Activated CD4-positive, alpha-beta T cell treated with anti-CD3 and anti-CD28 coated beads for 36 hours (primary cell): ENCODE measurements around the gene FYB1. TPM values are rescaled to one million over a fixed set of nuclear protein-coding genes. Genes with fewer than 3 reads are reported as not detected.

Experiments used
- ATAC-seq: fragments of 200-7000 bp; cut with Tn5 transposase; one replicate; pipeline ENCODE4 v1.10.0; 2021; ENCODE audit warnings: mild to moderate bottlenecking, moderate library complexity
- CTCF ChIA-PET: fragments of 350-600 bp; sonication (Branson Sonifier 250); formaldehyde crosslinking; loops from one replicate; lab custom pipeline; 2021; ENCODE audit warnings: antibody characterized with exemption; lab: Charles Lee
- POLR2A ChIA-PET: fragments of 350-600 bp; sonication (Branson Sonifier 250); formaldehyde crosslinking; loops from one replicate; lab custom pipeline; 2021; ENCODE audit warnings: antibody characterized with exemption, inconsistent platforms; lab: Charles Lee
- DNase-seq: peaks from one replicate; pipeline ENCODE4 v3.0.0-alpha.2; 2020
- H3K27ac Mint-ChIP-seq: one replicate; pipeline ENCODE4 v1.8.0; 2021; ENCODE audit warnings: mixed read lengths
- H3K27me3 Mint-ChIP-seq: one replicate; pipeline ENCODE4 v1.8.0; 2021; ENCODE audit warnings: mixed read lengths
- H3K36me3 Mint-ChIP-seq: one replicate; pipeline ENCODE4 v1.8.0; 2021; ENCODE audit warnings: low read depth, mixed read lengths
- H3K4me1 Mint-ChIP-seq: one replicate; pipeline ENCODE4 v1.8.0; 2021; ENCODE audit warnings: mixed read lengths
- H3K4me3 Mint-ChIP-seq: one replicate; pipeline ENCODE4 v1.8.0; 2021; ENCODE audit warnings: mild to moderate bottlenecking, moderate library complexity, mixed read lengths
- H3K9me3 Mint-ChIP-seq: one replicate; pipeline ENCODE4 v1.8.0; 2021; ENCODE audit warnings: low read depth, mixed read lengths
- intact Hi-C, 2 experiments: fragments of 100-400 bp; cut with DNase I in 1 of 2; cut with micrococcal nuclease in 1 of 2; formaldehyde crosslinking; loops; one replicate each; pipeline versions ENCODE4 v1.14.2 to v1.15.1; 2022 to 2024; cut with DNase I, micrococcal nuclease
- total RNA-seq, 2 experiments: library from RNA; stranded (reverse); gene quantifications; one replicate each; pipeline ENCODE4 v1.2.3, GENCODE V29; 2021

FYB1 gene
- total RNA-seq, 2 experiments from 2014 or later, result 109 to 171 TPM

- Mint-ChIP-seq H3K36me3 (peaks cover 26% of the 10 kb centered on the region), H3K4me1 (peaks cover 59% of the 10 kb centered on the region), H3K9me3 (no peaks in the 10 kb centered on the region), H3K4me3 (no peak overlapping the region), H3K27me3 (no peaks in the 10 kb centered on the region), H3K27ac (peak overlapping the region; percentile 68)
- intact Hi-C loops, result loop anchor here in 1 of 2 experiments (5.0 to 10.0 kb wide), 2 partner anchors 228 to 400 kb away; no protein-coding TSS in a partner anchor
- CTCF ChIA-PET, result interaction anchor here (0.6 to 2.6 kb wide), 7 partner anchors 12 to 137 kb away, joined by 3 to 20 read pairs (median 3); no protein-coding TSS in a partner anchor
- peak; percentile 52 for ATAC-seq
- POLR2A ChIA-PET, result interaction anchor here (0.7 kb wide), 1 partner anchor 51 kb away, joined by 5 read pairs; no protein-coding TSS in a partner anchor
- DNase-seq, result no peak
Measured at GRCh38 chr5:39146831-39147540, 72.4 kb downstream of the FYB1 start.

DNA sequence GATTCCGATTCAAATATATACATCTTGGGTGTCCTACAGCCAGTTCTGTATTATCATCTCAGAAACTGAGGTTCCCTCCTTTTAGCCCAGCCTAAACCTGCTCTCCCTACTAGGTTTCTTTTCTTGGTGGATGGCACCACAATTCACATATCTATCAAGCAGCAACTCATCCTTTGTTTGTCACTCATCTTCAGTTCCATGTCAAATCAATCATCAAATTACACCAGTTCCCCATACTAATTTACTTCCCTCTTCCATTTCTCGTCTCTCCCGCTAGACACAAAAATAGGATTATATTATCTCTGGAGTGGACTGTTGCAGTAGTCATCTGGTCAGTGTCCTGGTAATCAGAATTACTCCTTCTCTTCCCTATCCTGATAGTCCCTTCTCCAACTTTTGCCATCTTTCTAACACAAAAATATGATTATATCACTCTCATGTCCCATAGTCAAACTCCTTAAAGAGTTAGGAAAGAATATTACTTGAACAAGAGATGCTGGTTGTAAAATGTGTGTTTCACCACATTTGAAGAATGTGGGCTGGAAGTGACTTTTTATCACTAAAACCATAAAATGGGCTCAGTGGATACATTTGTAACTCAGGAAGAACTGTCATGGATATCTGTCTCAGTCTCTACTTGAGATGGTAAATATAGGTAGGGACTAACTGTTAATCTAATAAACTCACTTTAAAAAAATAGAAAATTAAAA lies 76.1 kb downstream of the FYB1 start:
- ChIA-PET POLR2A (interaction anchor here (1.2 kb wide), 1 partner anchor 10 kb away, joined by 4 read pairs; no protein-coding TSS in a partner anchor), CTCF (interaction anchor here (0.9 to 2.8 kb wide), 8 partner anchors 9 to 74 kb away, joined by 3 to 15 read pairs (median 4); no protein-coding TSS in a partner anchor)
- Mint-ChIP-seq H3K4me1 (peaks cover 40% of the 10 kb centered on the region), H3K4me3 (no peak overlapping the region), H3K27me3 (no peaks in the 10 kb centered on the region), H3K27ac (no peak overlapping the region), H3K36me3 (peaks cover 15% of the 10 kb centered on the region), H3K9me3 (peaks cover 3% of the 10 kb centered on the region)
- ATAC-seq, result no peak
- intact Hi-C loops, result loop anchor here in 1 of 2 experiments (10.0 kb wide), 1 partner anchor 231 kb away; no protein-coding TSS in a partner anchor
- no peak for DNase-seq

DNA sequence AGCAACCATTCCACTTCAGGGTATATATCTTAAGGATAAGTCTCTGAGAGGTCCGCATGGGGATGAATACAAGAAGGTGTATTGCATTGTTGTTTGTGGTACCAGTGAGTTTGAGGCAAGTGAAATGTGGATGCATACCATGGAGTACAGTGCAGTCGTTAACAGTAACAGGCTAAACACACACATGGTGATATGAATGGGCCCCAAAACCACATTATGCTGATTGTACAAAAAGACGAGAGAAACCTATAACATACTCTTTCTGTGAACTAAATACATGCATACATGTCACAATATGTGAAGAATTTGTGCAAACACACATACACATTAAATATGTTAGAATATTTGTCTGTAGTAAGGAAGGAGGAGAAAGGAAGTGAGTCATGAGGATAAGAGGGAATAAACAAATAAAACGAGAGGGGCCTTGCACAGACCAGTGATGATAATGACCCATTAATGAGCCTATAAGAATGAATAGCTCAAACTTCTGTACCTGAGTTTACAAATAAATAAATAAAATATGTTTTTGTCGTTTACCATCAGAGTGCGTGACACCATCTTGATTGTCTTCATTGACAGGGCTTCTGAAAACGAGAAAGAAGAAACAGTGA lies 78.7 kb downstream of the FYB1 start:
- H3K9me3 Mint-ChIP-seq, result peaks cover 3% of the 10 kb centered on the region
- ChIA-PET CTCF (interaction anchor here (0.6 to 1.2 kb wide), 2 partner anchors 43 to 65 kb away, joined by 3 read pairs; no protein-coding TSS in a partner anchor), POLR2A (no interaction called here)
- ATAC-seq (no peak), DNase-seq (no peak)
- no peaks in the 10 kb centered on the region for H3K27me3 Mint-ChIP-seq
- intact Hi-C loops, result loop anchor here in 1 of 2 experiments (10.0 kb wide), 1 partner anchor 234 kb away; no protein-coding TSS in a partner anchor
- no peak overlapping the region for H3K4me3 Mint-ChIP-seq
- H3K27ac Mint-ChIP-seq, result peak overlapping the region; percentile 29
- peaks cover 28% of the 10 kb centered on the region for H3K36me3 Mint-ChIP-seq
- H3K4me1 Mint-ChIP-seq, result peaks cover 41% of the 10 kb centered on the region

DNA sequence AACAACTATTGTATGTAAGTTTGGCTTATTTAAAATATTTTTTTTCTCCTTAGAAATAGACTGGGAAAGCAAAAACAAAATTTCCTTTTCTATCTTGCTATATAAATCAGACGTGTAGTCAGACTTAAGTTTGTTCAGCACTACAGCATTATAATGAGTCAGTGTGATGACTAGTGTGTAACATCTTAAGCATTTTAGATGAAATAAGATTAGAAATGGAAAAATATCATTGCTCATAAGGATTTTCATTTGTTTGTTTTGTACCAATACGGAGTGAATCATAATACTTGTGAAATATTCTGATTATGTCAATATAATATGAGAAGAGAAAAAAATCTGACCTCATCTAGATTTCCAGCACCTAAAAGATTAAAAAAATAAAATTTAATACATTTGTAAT lies 80.5 kb downstream of the FYB1 start:
- DNase-seq (no peak), ATAC-seq (peak; percentile 43)
- Mint-ChIP-seq H3K36me3 (peaks cover 34% of the 10 kb centered on the region), H3K9me3 (peaks cover 3% of the 10 kb centered on the region), H3K27me3 (no peaks in the 10 kb centered on the region), H3K4me3 (no peak overlapping the region), H3K4me1 (peaks cover 27% of the 10 kb centered on the region), H3K27ac (no peak overlapping the region)
- ChIA-PET CTCF (interaction anchor here (1.2 kb wide), 1 partner anchor 74 kb away, joined by 6 read pairs; no protein-coding TSS in a partner anchor), POLR2A (no interaction called here)
- intact Hi-C loops, result no loop called here

GRCh38 chr5:39137819-39138451 lies 81.4 kb downstream of the FYB1 start:
- Mint-ChIP-seq H3K9me3 (peaks cover 3% of the 10 kb centered on the region), H3K36me3 (peaks cover 42% of the 10 kb centered on the region), H3K27me3 (no peaks in the 10 kb centered on the region), H3K27ac (peak overlapping the region; percentile 73), H3K4me1 (peaks cover 33% of the 10 kb centered on the region), H3K4me3 (no peak overlapping the region)
- ChIA-PET CTCF (interaction anchor here (0.7 to 1.5 kb wide), 6 partner anchors 12 to 79 kb away, joined by 3 to 7 read pairs (median 4); no protein-coding TSS in a partner anchor), POLR2A (interaction anchor here (0.6 kb wide), 1 partner anchor 28 kb away, joined by 4 read pairs; no protein-coding TSS in a partner anchor)
- intact Hi-C loops, result no loop called here
- ATAC-seq, result peak; percentile 72
- DNase-seq, result peak; percentile 42

GRCh38 chr5:39137391-39137790 lies 82.0 kb downstream of the FYB1 start:
- H3K36me3 Mint-ChIP-seq, result peaks cover 44% of the 10 kb centered on the region
- no peaks in the 10 kb centered on the region for H3K27me3 Mint-ChIP-seq
- no peak for DNase-seq
- intact Hi-C loops, result no loop called here
- H3K4me3 Mint-ChIP-seq, result no peak overlapping the region
- ATAC-seq, result no peak
- ChIA-PET CTCF (interaction anchor here (0.7 to 1.5 kb wide), 3 partner anchors 18 to 79 kb away, joined by 3 to 7 read pairs (median 4); no protein-coding TSS in a partner anchor), POLR2A (no interaction called here)
- peak overlapping the region; percentile 73 for H3K27ac Mint-ChIP-seq
- peaks cover 35% of the 10 kb centered on the region for H3K4me1 Mint-ChIP-seq
- peaks cover 3% of the 10 kb centered on the region for H3K9me3 Mint-ChIP-seq

- intact Hi-C loops, result no loop called here
- no peaks in the 10 kb centered on the region for H3K27me3 Mint-ChIP-seq
- CTCF ChIA-PET, result interaction anchor here (1.0 kb wide), 1 partner anchor 62 kb away, joined by 3 read pairs; no protein-coding TSS in a partner anchor
- no peak for DNase-seq
- POLR2A ChIA-PET, result interaction anchor here (0.6 to 0.7 kb wide), 2 partner anchors 56 to 85 kb away, joined by 3 read pairs; no protein-coding TSS in a partner anchor
- peaks cover 56% of the 10 kb centered on the region for H3K4me1 Mint-ChIP-seq
- no peaks in the 10 kb centered on the region for H3K9me3 Mint-ChIP-seq
- no peak overlapping the region for H3K4me3 Mint-ChIP-seq
- peaks cover 59% of the 10 kb centered on the region for H3K36me3 Mint-ChIP-seq
- ATAC-seq, result no peak
- H3K27ac Mint-ChIP-seq, result peak overlapping the region; percentile 41
Measured at GRCh38 chr5:39132792-39133191, 86.6 kb downstream of the FYB1 start.

- peak overlapping the region; percentile 30 for H3K27ac Mint-ChIP-seq
- ATAC-seq (no peak), DNase-seq (no peak)
- no peaks in the 10 kb centered on the region for H3K9me3 Mint-ChIP-seq
- no peak overlapping the region for H3K4me3 Mint-ChIP-seq
- intact Hi-C loops, result no loop called here
- CTCF ChIA-PET, result interaction anchor here (0.6 to 1.1 kb wide), 2 partner anchors 21 to 71 kb away, joined by 3 read pairs; no protein-coding TSS in a partner anchor
- peaks cover 54% of the 10 kb centered on the region for H3K4me1 Mint-ChIP-seq
- H3K27me3 Mint-ChIP-seq, result no peaks in the 10 kb centered on the region
- peaks cover 56% of the 10 kb centered on the region for H3K36me3 Mint-ChIP-seq
- POLR2A ChIA-PET, result interaction anchor here (0.6 kb wide), 1 partner anchor 86 kb away, joined by 3 read pairs; no protein-coding TSS in a partner anchor
Measured at GRCh38 chr5:39132128-39132447, 87.3 kb downstream of the FYB1 start.

- intact Hi-C loops, result no loop called here
- Mint-ChIP-seq H3K36me3 (peaks cover 52% of the 10 kb centered on the region), H3K9me3 (no peaks in the 10 kb centered on the region), H3K4me3 (no peak overlapping the region), H3K4me1 (peaks cover 50% of the 10 kb centered on the region), H3K27ac (peak overlapping the region; percentile 26), H3K27me3 (no peaks in the 10 kb centered on the region)
- DNase-seq (no peak), ATAC-seq (no peak)
- CTCF ChIA-PET, result interaction anchor here (0.6 to 1.1 kb wide), 2 partner anchors 22 to 71 kb away, joined by 3 read pairs; no protein-coding TSS in a partner anchor
- POLR2A ChIA-PET, result no interaction called here
Measured at GRCh38 chr5:39131210-39132127, 87.9 kb downstream of the FYB1 start.

GRCh38 chr5:39130716-39131115 lies 88.6 kb downstream of the FYB1 start:
- Mint-ChIP-seq H3K9me3 (no peaks in the 10 kb centered on the region), H3K27me3 (no peaks in the 10 kb centered on the region), H3K27ac (peak overlapping the region; percentile 7), H3K4me1 (peaks cover 53% of the 10 kb centered on the region), H3K36me3 (peaks cover 55% of the 10 kb centered on the region), H3K4me3 (no peak overlapping the region)
- no peak for DNase-seq
- CTCF ChIA-PET, result no interaction called here
- intact Hi-C loops, result no loop called here
- ATAC-seq, result no peak
- POLR2A ChIA-PET, result no interaction called here
